ENCODE measurements around the gene SOAT2.

DNA sequence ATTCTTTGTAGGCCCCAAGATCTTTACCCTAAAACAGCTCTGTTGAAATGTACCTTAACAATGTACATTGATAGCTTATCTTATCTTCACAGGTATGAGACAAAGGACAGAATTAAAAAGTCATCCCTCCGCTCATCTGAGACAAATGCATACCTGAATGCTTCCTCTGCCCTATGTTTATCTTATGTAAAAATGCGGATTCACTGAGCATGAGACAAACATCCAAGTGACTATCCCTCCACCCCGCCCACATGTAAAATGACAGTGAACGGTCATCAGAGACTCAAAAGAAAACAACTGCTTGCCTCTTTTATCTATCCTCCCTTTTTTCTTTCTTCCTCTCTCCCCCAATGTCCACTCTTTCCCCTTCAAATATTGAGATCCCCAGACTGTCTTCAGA is 40.1 kb downstream of the SOAT2 start:
- TF ChIP-seq, protein P1, sequence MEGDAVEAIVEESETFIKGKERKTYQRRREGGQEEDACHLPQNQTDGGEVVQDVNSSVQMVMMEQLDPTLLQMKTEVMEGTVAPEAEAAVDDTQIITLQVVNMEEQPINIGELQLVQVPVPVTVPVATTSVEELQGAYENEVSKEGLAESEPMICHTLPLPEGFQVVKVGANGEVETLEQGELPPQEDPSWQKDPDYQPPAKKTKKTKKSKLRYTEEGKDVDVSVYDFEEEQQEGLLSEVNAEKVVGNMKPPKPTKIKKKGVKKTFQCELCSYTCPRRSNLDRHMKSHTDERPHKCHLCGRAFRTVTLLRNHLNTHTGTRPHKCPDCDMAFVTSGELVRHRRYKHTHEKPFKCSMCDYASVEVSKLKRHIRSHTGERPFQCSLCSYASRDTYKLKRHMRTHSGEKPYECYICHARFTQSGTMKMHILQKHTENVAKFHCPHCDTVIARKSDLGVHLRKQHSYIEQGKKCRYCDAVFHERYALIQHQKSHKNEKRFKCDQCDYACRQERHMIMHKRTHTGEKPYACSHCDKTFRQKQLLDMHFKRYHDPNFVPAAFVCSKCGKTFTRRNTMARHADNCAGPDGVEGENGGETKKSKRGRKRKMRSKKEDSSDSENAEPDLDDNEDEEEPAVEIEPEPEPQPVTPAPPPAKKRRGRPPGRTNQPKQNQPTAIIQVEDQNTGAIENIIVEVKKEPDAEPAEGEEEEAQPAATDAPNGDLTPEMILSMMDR (IDR thresholded peaks at IDR 0.05; ENCODE audit: low read depth, low read length, missing input control), result no peak
- TF ChIP-seq, protein P2, sequence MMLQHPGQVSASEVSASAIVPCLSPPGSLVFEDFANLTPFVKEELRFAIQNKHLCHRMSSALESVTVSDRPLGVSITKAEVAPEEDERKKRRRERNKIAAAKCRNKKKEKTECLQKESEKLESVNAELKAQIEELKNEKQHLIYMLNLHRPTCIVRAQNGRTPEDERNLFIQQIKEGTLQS (IDR thresholded peaks at IDR 0.05), result no peak
- TF ChIP-seq TAF1 (conservative IDR thresholded peaks at IDR 0.05), result no peak
